SU-DHL-6 (cell line): ENCODE results near the gene DGCR6L.
"Not testable (repeated sequence)": the region's sequence is repeated elsewhere in the genome, so short reads cannot be mapped to it uniquely, and the experiment has no call there.

ENCODE experiments used
- H2AFZ ChIP-seq: fragments of 200-600 bp; sonication (generic); 2 replicates; pipeline ENCODE4 v1.6.1; 2014; ENCODE audit warnings: low read depth, mild to moderate bottlenecking, moderate library complexity, mixed read lengths, antibody characterized with exemption, low read length; ENCODE audit not compliant: severe bottlenecking
- H3F3A ChIP-seq: fragments of 200-600 bp; shearing (Covaris generic); 2 replicates; pipeline ENCODE4 v1.6.0; 2016; ENCODE audit warnings: antibody characterized with exemption, mild to moderate bottlenecking; ENCODE audit not compliant: insufficient read depth
- H3K27ac ChIP-seq: fragments of 200-600 bp; sonication (generic); 2 replicates; pipeline ENCODE4 v1.5.1; 2016; ENCODE audit warnings: low read depth, mild to moderate bottlenecking, low read length, moderate library complexity, mixed read lengths
- H3K27me3 ChIP-seq: fragments of 200-600 bp; sonication (generic), shearing (Covaris generic); 2 replicates; pipeline ENCODE4 v1.6.0; 2014; ENCODE audit warnings: mild to moderate bottlenecking, low read length
- H3K36me3 ChIP-seq: fragments of 200-600 bp; sonication (generic); 2 replicates; pipeline ENCODE4 v1.6.1; 2014; ENCODE audit warnings: mild to moderate bottlenecking, low read length, mixed read lengths
- H3K4me2 ChIP-seq: fragments of 300-600, 200-600 bp; shearing (Covaris generic), sonication (generic); 2 replicates; pipeline ENCODE4 v1.6.0; 2014; ENCODE audit warnings: low read length, low read depth, mild to moderate bottlenecking; ENCODE audit not compliant: poor library complexity, severe bottlenecking
- H3K4me3 ChIP-seq: fragments of 200-600 bp; sonication (generic); 2 replicates; pipeline ENCODE4 v1.5.1; 2014; ENCODE audit warnings: antibody characterized with exemption, low read length, mild to moderate bottlenecking, mixed read lengths; ENCODE audit not compliant: insufficient read depth, poor library complexity, severe bottlenecking
- H3K79me2 ChIP-seq: fragments of 200-600 bp; sonication (generic); 2 replicates; pipeline ENCODE4 v1.6.1; 2014; ENCODE audit warnings: mild to moderate bottlenecking, low read length, moderate library complexity; ENCODE audit not compliant: insufficient read depth
- H3K9ac ChIP-seq: fragments of 200-600 bp; sonication (generic); 2 replicates; pipeline ENCODE4 v1.7.0; 2014; ENCODE audit warnings: mild to moderate bottlenecking, low read length
- H3K9me2 ChIP-seq: fragments of 200-600 bp; sonication (generic); replicated peaks from 2 replicates; pipeline ENCODE4 v1.6.1; 2014; ENCODE audit warnings: low read length; ENCODE audit not compliant: insufficient read depth
- H3K9me3 ChIP-seq: fragments of 200-600 bp; sonication (generic); 2 replicates; pipeline ENCODE4 v1.6.1; 2014; ENCODE audit warnings: low read length, mixed read lengths; ENCODE audit not compliant: insufficient read depth
- H4K20me1 ChIP-seq: fragments of 200-600 bp; sonication (generic); 2 replicates; pipeline ENCODE4 v1.6.1; 2014; ENCODE audit warnings: low read depth, mild to moderate bottlenecking, antibody characterized with exemption, low read length, moderate library complexity, mixed read lengths
- CTCF ChIP-seq: fragments of 200-600 bp; sonication (generic); IDR thresholded peaks from one replicate; pipeline ENCODE4 v1.5.1; 2017; ENCODE audit warnings: antibody characterized with exemption, mild to moderate bottlenecking, low read length, moderate library complexity; ENCODE audit not compliant: insufficient read depth, poor library complexity, severe bottlenecking
- EZH2phosphoT487 ChIP-seq: fragments of 200-600 bp; sonication (generic), shearing (Covaris generic); conservative IDR thresholded peaks from 2 replicates; pipeline ENCODE4 v1.6.1; 2018; ENCODE audit warnings: mild to moderate bottlenecking, antibody characterized with exemption, low read length, moderate library complexity, mixed read lengths

Gene DGCR6L

GRCh38 chr22:20306646-20307447 is 13.0 kb downstream of the DGCR6L start:
- not testable (repeated sequence) for H3K27ac ChIP-seq, H4K20me1 ChIP-seq, H3K36me3 ChIP-seq, H2AFZ ChIP-seq, H3F3A ChIP-seq, H3K79me2 ChIP-seq, H3K4me2 ChIP-seq, H3K4me3 ChIP-seq, H3K9me3 ChIP-seq, H3K9me2 ChIP-seq, H3K27me3 ChIP-seq, H3K9ac ChIP-seq

GRCh38 chr22:20305894-20306645 is 13.8 kb downstream of the DGCR6L start:
- H3K27ac ChIP-seq, result no peak overlapping the region
- H3K9me2 ChIP-seq, result no peaks in the 10 kb centered on the region
- no peak overlapping the region for H2AFZ ChIP-seq
- no peaks in the 10 kb centered on the region for H4K20me1 ChIP-seq
- H3K9ac ChIP-seq, result no peak overlapping the region
- TF ChIP-seq EZH2phosphoT487 (no peak), CTCF (no peak)
- no peaks in the 10 kb centered on the region for H3K36me3 ChIP-seq
- H3F3A ChIP-seq, result no peaks in the 10 kb centered on the region
- no peaks in the 10 kb centered on the region for H3K27me3 ChIP-seq
- no peak overlapping the region for H3K4me2 ChIP-seq
- no peaks in the 10 kb centered on the region for H3K79me2 ChIP-seq
- no peaks in the 10 kb centered on the region for H3K9me3 ChIP-seq
- H3K4me3 ChIP-seq, result no peak overlapping the region

GRCh38 chr22:20305230-20305893 is 14.5 kb downstream of the DGCR6L start:
- not testable (repeated sequence) for H3K79me2 ChIP-seq, H2AFZ ChIP-seq, H4K20me1 ChIP-seq, H3F3A ChIP-seq, H3K4me3 ChIP-seq, H3K4me2 ChIP-seq, H3K9ac ChIP-seq, H3K9me2 ChIP-seq, H3K27me3 ChIP-seq, H3K9me3 ChIP-seq, H3K36me3 ChIP-seq, H3K27ac ChIP-seq

DNA sequence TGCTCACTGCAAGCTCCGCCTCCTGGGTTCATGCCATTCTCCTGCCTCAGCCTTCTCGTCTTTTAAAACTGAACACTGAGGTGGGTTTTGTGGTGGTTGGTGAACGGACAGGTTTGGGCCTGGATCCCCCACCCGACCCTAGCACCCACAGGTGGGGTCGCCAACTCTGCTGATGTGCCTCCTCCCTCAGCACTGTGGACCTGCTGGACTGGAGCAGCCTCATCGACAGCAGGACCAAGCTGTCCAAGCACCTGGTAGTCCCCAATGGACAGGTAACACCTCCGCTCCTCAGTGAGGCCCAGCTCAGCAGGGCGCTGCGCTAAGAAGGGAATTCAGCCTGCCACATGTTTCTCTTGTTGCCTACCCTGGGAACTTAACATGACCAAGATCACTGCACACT is 15.2 kb downstream of the DGCR6L start:
- Histone ChIP-seq H3K27ac (no peak overlapping the region), H3K4me2 (no peak overlapping the region), H3K9me3 (no peaks in the 10 kb centered on the region), H3K27me3 (no peaks in the 10 kb centered on the region), H3K4me3 (no peak overlapping the region), H4K20me1 (no peaks in the 10 kb centered on the region), H3K9ac (no peak overlapping the region), H3F3A (no peaks in the 10 kb centered on the region), H2AFZ (no peak overlapping the region), H3K9me2 (no peaks in the 10 kb centered on the region), H3K79me2 (no peaks in the 10 kb centered on the region), H3K36me3 (no peaks in the 10 kb centered on the region)
- TF ChIP-seq EZH2phosphoT487, result no peak

- not testable (repeated sequence) for H3K4me2 ChIP-seq, H3K79me2 ChIP-seq, H4K20me1 ChIP-seq, H3K9me2 ChIP-seq, H3K36me3 ChIP-seq, H3K27ac ChIP-seq, H3K27me3 ChIP-seq, H3K9me3 ChIP-seq, H3F3A ChIP-seq, H3K9ac ChIP-seq, H2AFZ ChIP-seq, H3K4me3 ChIP-seq
Measured at GRCh38 chr22:20303229-20303534, 16.7 kb downstream of the DGCR6L start.
